GM10248 (cell line): Measurements from ENCODE around the gene INPP4B.

ENCODE experiments used
- CTCF ChIA-PET: fragments of 300-600 bp; sonication (Branson Sonifier 250); formaldehyde crosslinking; extraction: SDS; loops from one replicate; lab custom pipeline; 2021; ENCODE audit warnings: antibody characterized with exemption; lab: Yijun Ruan, JAX
- POLR2A ChIA-PET: fragments of 350-650 bp; sonication (Branson Sonifier 250); formaldehyde crosslinking; extraction: SDS; loops from one replicate; lab custom pipeline; 2020; ENCODE audit warnings: antibody characterized with exemption; lab: Yijun Ruan, JAX
- DNase-seq: peaks from one replicate; pipeline ENCODE4 v3.0.0; 2012; ENCODE audit errors: extremely low spot score
- TF ChIP-seq, protein P1 (sequence below): IDR thresholded peaks from 2 replicates; pipeline ENCODE4 v1.5.1; 2012; ENCODE audit warnings: mild to moderate bottlenecking, low read depth; ENCODE audit errors: extremely low read depth, missing control alignments, control extremely low read depth

Gene INPP4B

GRCh38 chr4:142549248-142549647 is 296.9 kb downstream of the INPP4B start:
- CTCF ChIA-PET = no interaction called here
- DNase-seq = no peak
- TF ChIP-seq, protein P1, sequence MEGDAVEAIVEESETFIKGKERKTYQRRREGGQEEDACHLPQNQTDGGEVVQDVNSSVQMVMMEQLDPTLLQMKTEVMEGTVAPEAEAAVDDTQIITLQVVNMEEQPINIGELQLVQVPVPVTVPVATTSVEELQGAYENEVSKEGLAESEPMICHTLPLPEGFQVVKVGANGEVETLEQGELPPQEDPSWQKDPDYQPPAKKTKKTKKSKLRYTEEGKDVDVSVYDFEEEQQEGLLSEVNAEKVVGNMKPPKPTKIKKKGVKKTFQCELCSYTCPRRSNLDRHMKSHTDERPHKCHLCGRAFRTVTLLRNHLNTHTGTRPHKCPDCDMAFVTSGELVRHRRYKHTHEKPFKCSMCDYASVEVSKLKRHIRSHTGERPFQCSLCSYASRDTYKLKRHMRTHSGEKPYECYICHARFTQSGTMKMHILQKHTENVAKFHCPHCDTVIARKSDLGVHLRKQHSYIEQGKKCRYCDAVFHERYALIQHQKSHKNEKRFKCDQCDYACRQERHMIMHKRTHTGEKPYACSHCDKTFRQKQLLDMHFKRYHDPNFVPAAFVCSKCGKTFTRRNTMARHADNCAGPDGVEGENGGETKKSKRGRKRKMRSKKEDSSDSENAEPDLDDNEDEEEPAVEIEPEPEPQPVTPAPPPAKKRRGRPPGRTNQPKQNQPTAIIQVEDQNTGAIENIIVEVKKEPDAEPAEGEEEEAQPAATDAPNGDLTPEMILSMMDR = no peak
- POLR2A ChIA-PET = no interaction called here

DNA sequence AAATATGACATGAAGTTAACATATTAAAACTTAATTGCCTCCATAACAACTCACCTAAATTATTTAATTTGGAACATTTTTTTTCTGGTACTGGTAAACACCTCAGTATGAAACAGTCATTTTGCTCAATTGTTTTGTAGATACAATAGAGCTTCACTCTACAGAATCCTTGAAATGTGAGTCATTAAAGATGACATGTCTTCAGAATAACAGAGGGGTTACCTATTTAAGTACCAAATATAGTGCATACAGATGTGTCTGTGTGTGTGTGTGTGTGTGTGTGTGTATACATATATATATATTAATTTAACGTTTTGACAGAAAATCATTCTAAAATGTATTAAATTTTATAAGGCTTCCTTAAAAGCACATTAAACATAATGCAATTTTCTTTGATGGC is 297.6 kb downstream of the INPP4B start:
- CTCF ChIA-PET = no interaction called here
- TF ChIP-seq, protein P1 = no peak
- DNase-seq = no peak
- POLR2A ChIA-PET = no interaction called here

DNA sequence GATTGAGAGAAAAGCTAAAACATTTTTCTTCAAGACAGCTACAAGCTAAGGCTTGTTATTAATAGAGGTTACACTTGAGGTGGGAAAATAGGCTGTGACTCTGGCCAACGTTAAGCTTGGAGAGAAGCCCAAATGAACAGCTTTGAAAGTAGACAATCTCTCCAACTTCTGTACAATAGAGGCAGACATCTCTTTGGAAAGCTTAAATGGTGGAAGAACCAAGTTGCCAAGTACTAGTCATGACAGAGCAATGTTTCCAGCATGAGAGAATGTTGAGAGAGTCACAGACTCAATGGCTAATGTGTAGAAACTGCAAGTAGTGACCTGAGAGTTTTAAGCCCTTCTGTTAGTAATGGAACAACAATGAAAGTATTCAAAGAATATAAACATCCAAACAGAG is 298.1 kb downstream of the INPP4B start:
- DNase-seq = no peak
- TF ChIP-seq, protein P1 = no peak
- CTCF ChIA-PET = no interaction called here
- POLR2A ChIA-PET = no interaction called here

DNA sequence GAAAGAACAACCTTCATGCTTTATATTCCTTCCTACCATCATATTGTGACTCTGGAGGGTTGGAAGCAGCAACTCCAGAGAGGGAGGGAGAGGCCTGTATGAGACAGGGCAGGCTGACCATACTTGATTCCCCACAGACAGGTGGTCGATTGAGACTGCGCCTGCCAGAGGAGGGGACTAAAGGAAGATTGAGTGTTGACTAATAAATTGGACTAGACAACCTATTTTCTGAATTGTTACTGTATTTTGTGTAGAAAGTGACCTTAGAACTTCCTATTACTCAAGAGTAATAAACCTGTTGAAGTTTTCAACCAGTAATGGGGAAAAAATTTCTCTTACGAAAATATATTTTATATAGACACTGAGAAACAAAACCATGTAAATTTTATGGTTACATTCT is 301.5 kb downstream of the INPP4B start:
- TF ChIP-seq, protein P1 = no peak
- ChIA-PET POLR2A (no interaction called here), CTCF (no interaction called here)
- DNase-seq = no peak

DNA sequence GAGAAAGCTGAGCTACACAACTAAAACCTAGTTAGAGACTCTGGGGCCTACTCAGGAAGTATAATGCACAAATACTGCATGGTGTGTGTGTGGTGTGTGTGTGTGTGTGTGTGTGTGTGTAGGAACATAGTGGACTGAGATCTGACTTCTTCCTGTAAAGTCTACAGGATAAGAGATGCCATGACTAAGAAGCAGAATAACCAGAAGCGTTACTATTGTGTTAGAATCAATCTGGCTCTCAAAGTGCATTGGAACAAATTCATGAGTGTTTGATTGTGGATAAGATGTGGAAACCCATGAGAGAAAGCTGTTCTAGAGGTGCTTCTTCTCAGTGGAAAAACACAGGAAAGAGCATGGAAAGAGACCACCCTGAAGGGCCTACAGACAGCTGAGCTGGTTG is 302.1 kb downstream of the INPP4B start:
- TF ChIP-seq, protein P1 = no peak
- no peak for DNase-seq
- POLR2A ChIA-PET = no interaction called here
- CTCF ChIA-PET = no interaction called here

DNA sequence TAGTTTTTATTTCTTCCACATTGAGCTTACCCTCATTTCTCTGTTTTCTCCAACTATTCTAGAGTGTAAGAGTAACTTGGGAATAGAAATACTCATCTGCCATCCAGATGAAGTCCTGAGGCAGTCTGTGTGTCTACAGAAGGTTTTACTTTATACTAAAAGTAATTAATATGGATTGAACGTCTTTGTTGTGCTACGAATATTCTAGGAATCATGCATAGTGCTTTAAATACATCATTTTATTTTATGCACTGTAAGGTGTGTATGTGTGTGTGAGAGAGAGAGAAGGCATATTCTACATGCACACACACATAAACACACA is 305.7 kb downstream of the INPP4B start:
- DNase-seq = no peak
- TF ChIP-seq, protein P1 = no peak
- ChIA-PET CTCF (interaction anchor here (2.7 kb wide), 1 partner anchor 12 kb away, joined by 8 read pairs; no protein-coding TSS in a partner anchor), POLR2A (no interaction called here)
